Mesenchymal stem cell (in vitro differentiated cells and primary cell): ENCODE data around the gene PCDHA7.
"Not testable (repeated sequence)": the region's sequence is repeated elsewhere in the genome, so short reads cannot be mapped to it uniquely, and the experiment has no call there.

Experiments used
- DNase-seq: peaks from one replicate; pipeline ENCODE4 v3.0.0-alpha.2; 2013
- H2AFZ ChIP-seq: one replicate; pipeline ENCODE4 v1.6.1; 2013; ENCODE audit warnings: low read depth, mild to moderate bottlenecking, control low read depth, inconsistent platforms, low read length, moderate library complexity
- H2AK5ac ChIP-seq: 2 replicates; pipeline ENCODE4 v1.6.1; 2013; ENCODE audit warnings: low read length, moderate library complexity, mild to moderate bottlenecking, inconsistent platforms; ENCODE audit not compliant: severe bottlenecking
- H2BK120ac ChIP-seq: one replicate; pipeline ENCODE4 v1.6.1; 2013; ENCODE audit warnings: low read depth, mild to moderate bottlenecking, inconsistent platforms, low read length, moderate library complexity
- H2BK12ac ChIP-seq, 2 experiments: one replicate each; pipeline ENCODE4 v1.6.1; 2013; ENCODE audit warnings: inconsistent platforms in 2 of 2, low read length in 2 of 2, mild to moderate bottlenecking in 2 of 2, moderate library complexity in 2 of 2, control low read depth in 1 of 2
- H2BK15ac ChIP-seq: one replicate; pipeline ENCODE4 v1.6.1; 2013; ENCODE audit warnings: mild to moderate bottlenecking, low read depth, inconsistent platforms; ENCODE audit not compliant: poor library complexity, severe bottlenecking
- H2BK5ac ChIP-seq: 2 replicates; pipeline ENCODE4 v1.6.1; 2013; ENCODE audit warnings: low read depth, mild to moderate bottlenecking, low read length, control low read depth, inconsistent platforms; ENCODE audit not compliant: poor library complexity, severe bottlenecking
- H3K14ac ChIP-seq, 2 experiments: one replicate each; pipeline ENCODE4 v1.6.1; 2013; ENCODE audit warnings: inconsistent platforms in 2 of 2, low read length in 2 of 2, control low read depth in 1 of 2, mild to moderate bottlenecking in 1 of 2, moderate library complexity in 1 of 2
- H3K18ac ChIP-seq, 2 experiments: one replicate each; pipeline ENCODE4 v1.6.1; 2013; ENCODE audit warnings: inconsistent platforms in 2 of 2, low read length in 2 of 2, control low read depth in 1 of 2, low read depth in 1 of 2, mild to moderate bottlenecking in 1 of 2
- H3K23ac ChIP-seq, 2 experiments: one replicate each; pipeline ENCODE4 v1.6.1; 2013; ENCODE audit warnings: inconsistent platforms in 2 of 2, low read length in 2 of 2, mild to moderate bottlenecking in 2 of 2, moderate library complexity in 2 of 2, control low read depth in 1 of 2
- H3K27ac ChIP-seq: 2 replicates; pipeline ENCODE4 v1.5.1; 2013; ENCODE audit warnings: mild to moderate bottlenecking, moderate library complexity, low read length, control low read depth, inconsistent platforms; ENCODE audit not compliant: poor library complexity, severe bottlenecking
- H3K27me3 ChIP-seq, 2 experiments: 2 replicates each; pipeline versions ENCODE4 v1.6.1 to v1.7.0; 2013; ENCODE audit warnings: low read length in 2 of 2, mild to moderate bottlenecking in 2 of 2, moderate library complexity in 2 of 2, control low read depth in 1 of 2, inconsistent platforms in 1 of 2; ENCODE audit not compliant: control insufficient read depth in 1 of 2, insufficient read depth in 1 of 2
- H3K36me3 ChIP-seq, 2 experiments: 2 replicates each; pipeline versions ENCODE4 v1.6.1 to v1.7.0; 2013; ENCODE audit warnings: low read length in 2 of 2, control low read depth in 1 of 2, inconsistent platforms in 1 of 2, low read depth in 1 of 2, mild to moderate bottlenecking in 1 of 2; ENCODE audit not compliant: insufficient read depth in 2 of 2, control insufficient read depth in 1 of 2
- H3K4ac ChIP-seq, 2 experiments: one replicate each; pipeline ENCODE4 v1.6.1; 2013; ENCODE audit warnings: inconsistent platforms in 2 of 2, low read length in 2 of 2, mild to moderate bottlenecking in 2 of 2, moderate library complexity in 2 of 2, control low read depth in 1 of 2, low read depth in 1 of 2
- H3K4me1 ChIP-seq: 2 replicates; pipeline ENCODE4 v1.6.1; 2013; ENCODE audit warnings: low read depth, low read length, control low read depth; ENCODE audit not compliant: control insufficient read depth, insufficient read depth
- H3K4me2 ChIP-seq: 2 replicates; pipeline ENCODE4 v1.6.1; 2013; ENCODE audit warnings: low read length, mild to moderate bottlenecking, inconsistent platforms; ENCODE audit not compliant: poor library complexity, severe bottlenecking
- H3K4me3 ChIP-seq, 2 experiments: 2 replicates each; pipeline versions ENCODE4 v1.5.1 to v1.7.0; 2013; ENCODE audit warnings: low read length in 2 of 2, mild to moderate bottlenecking in 2 of 2, control low read depth in 1 of 2, low read depth in 1 of 2; ENCODE audit not compliant: insufficient read depth in 1 of 2
- H3K79me1 ChIP-seq: replicated peaks from 2 replicates; pipeline ENCODE4 v1.6.1; 2013; ENCODE audit warnings: mild to moderate bottlenecking, control low read depth, low read length, inconsistent platforms; ENCODE audit not compliant: poor library complexity, severe bottlenecking
- H3K9ac ChIP-seq: 2 replicates; pipeline ENCODE4 v1.7.0; 2013; ENCODE audit warnings: mild to moderate bottlenecking, low read length, moderate library complexity
- H3K9me3 ChIP-seq: 2 replicates; pipeline ENCODE4 v1.7.0; 2013; ENCODE audit warnings: mild to moderate bottlenecking, low read length; ENCODE audit not compliant: control insufficient read depth
- H4K8ac ChIP-seq: one replicate; pipeline ENCODE4 v1.6.1; 2013; ENCODE audit warnings: inconsistent platforms, mild to moderate bottlenecking, low read length, moderate library complexity
- H4K91ac ChIP-seq: one replicate; pipeline ENCODE4 v1.6.1; 2013; ENCODE audit warnings: mild to moderate bottlenecking, low read length, inconsistent platforms
- WGBS: methylation state at CpG from one replicate; pipeline ENCODE4 v1.1.7; 2013; ENCODE audit warnings: mixed read lengths; 5-methylcytosine and 5-hydroxymethylcytosine counted together

PCDHA7 gene

GRCh38 chr5:140823475-140823874, 10.6 kb upstream of the PCDHA7 start:
- H2BK5ac ChIP-seq = no peak overlapping the region
- WGBS = 98% methylated on average over 38 of the region's 38 CpGs

DNA sequence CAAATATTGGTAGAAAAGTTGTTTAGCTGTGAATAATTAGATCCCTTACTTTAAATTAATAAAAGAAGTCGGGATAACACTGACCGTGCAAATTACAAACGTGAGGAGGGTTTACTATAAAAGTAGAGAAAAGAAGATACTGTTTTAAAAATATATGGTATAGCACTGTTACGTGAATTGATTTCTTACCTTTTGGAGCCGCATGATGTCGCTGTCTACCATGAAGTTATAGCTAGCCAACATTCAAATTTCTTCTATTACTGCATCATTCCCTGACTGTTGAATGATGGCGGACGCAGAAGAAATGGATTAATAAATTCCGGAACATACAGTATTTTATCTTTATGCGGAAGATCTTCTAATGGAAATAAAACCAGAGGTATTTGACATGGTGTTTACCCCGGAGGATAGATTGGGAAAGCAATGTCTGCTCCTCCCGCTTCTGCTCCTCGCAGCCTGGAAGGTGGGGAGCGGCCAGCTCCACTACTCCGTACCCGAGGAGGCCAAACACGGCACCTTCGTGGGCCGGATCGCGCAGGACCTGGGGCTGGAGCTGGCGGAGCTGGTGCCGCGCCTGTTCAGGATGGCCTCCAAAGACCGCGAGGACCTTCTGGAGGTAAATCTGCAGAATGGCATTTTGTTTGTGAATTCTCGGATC, 6.2 kb upstream of the PCDHA7 start, which contains the start of gene PCDHA6:
Gene PCDHA6, plus strand, starts transcription at position 257 of the 658 bp plus-strand sequence. Its CDS starts 132 bp downstream, at position 389.
- Histone ChIP-seq H3K27ac (peak within 1 kb of the TSS; percentile 62), H3K9me3 (peaks cover 45% of the 10 kb centered on the region), H2BK15ac (peak within 1 kb of the TSS; percentile 28), H2AK5ac (no peak within 1 kb of the TSS), H3K4me3 (peak within 1 kb of the TSS; percentile 47 to 65), H2AFZ (peak within 1 kb of the TSS; percentile 88), H3K4me1 (peaks cover 2% of the 10 kb centered on the region), H2BK5ac (no peak within 1 kb of the TSS), H3K9ac (peak within 1 kb of the TSS; percentile 17), H3K14ac (peak within 1 kb of the TSS in 1 of 2 experiments; percentile 87), H3K79me1 (peaks cover 6% of the 10 kb centered on the region), H3K4me2 (peak within 1 kb of the TSS; percentile 53), H3K27me3 (no peaks in the 10 kb centered on the region), H4K91ac (peak within 1 kb of the TSS; percentile 39), H4K8ac (peak within 1 kb of the TSS; percentile 72), H3K4ac (peak within 1 kb of the TSS in 1 of 2 experiments; percentile 50), H3K36me3 (peaks cover 0 to 26% of the 10 kb centered on the region in 2 experiments), H2BK12ac (no peak within 1 kb of the TSS), H3K23ac (no peak within 1 kb of the TSS), H2BK120ac (no peak within 1 kb of the TSS), H3K18ac (peak within 1 kb of the TSS; percentile 62 to 78)
- peak; percentile 62 for DNase-seq
- 58% methylated on average over 26 of the region's 27 CpGs for WGBS

More at GRCh38 chr5:140823475-140823874, 10.6 kb upstream of the PCDHA7 start:
- Histone ChIP-seq H2BK12ac (no peak overlapping the region), H3K4ac (no peak overlapping the region), H3K4me3 (no peak overlapping the region), H3K4me2 (no peak overlapping the region), H2AK5ac (no peak overlapping the region), H2AFZ (no peak overlapping the region), H3K9ac (no peak overlapping the region), H4K8ac (no peak overlapping the region), H4K91ac (no peak overlapping the region), H3K79me1 (no peaks in the 10 kb centered on the region), H3K9me3 (peaks cover 46% of the 10 kb centered on the region), H3K27ac (no peak overlapping the region), H3K23ac (no peak overlapping the region), H2BK120ac (no peak overlapping the region), H3K27me3 (no peaks in the 10 kb centered on the region), H3K14ac (no peak overlapping the region), H2BK15ac (no peak overlapping the region), H3K36me3 (peaks cover 0 to 16% of the 10 kb centered on the region in 2 experiments), H3K18ac (no peak overlapping the region), H3K4me1 (no peaks in the 10 kb centered on the region)
- DNase-seq = no peak

DNA sequence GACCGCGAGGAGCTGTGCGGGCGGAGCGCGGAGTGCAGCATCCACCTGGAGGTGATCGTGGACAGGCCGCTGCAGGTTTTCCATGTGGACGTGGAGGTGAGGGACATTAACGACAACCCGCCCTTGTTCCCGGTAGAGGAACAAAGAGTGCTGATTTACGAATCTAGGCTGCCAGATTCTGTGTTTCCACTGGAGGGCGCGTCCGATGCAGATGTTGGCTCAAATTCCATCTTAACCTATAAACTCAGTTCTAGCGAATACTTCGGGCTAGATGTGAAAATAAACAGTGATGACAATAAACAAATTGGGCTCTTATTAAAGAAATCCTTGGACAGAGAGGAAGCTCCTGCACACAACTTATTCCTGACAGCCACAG, 5.7 kb upstream of the PCDHA7 start:
- H2AK5ac ChIP-seq = no peak overlapping the region
- DNase-seq = peak; percentile 40
- no peak overlapping the region for H2BK15ac ChIP-seq
- H3K4ac ChIP-seq = no peak overlapping the region
- H3K4me3 ChIP-seq = peak overlapping the region; percentile 47 to 65
- no peak overlapping the region for H3K4me2 ChIP-seq
- no peak overlapping the region for H3K23ac ChIP-seq
- H3K27ac ChIP-seq = peak overlapping the region; percentile 62
- H3K18ac ChIP-seq = peak overlapping the region in 1 of 2 experiments; percentile 78
- H4K91ac ChIP-seq = no peak overlapping the region
- H3K36me3 ChIP-seq = peaks cover 0 to 21% of the 10 kb centered on the region in 2 experiments
- H2BK12ac ChIP-seq = no peak overlapping the region
- peaks cover 2% of the 10 kb centered on the region for H3K4me1 ChIP-seq
- no peak overlapping the region for H2AFZ ChIP-seq
- no peak overlapping the region for H3K14ac ChIP-seq
- H3K9ac ChIP-seq = no peak overlapping the region
- H4K8ac ChIP-seq = no peak overlapping the region
- 52% methylated on average over 10 of the region's 18 CpGs for WGBS
- H3K9me3 ChIP-seq = peaks cover 49% of the 10 kb centered on the region
- H2BK5ac ChIP-seq = no peak overlapping the region
- H3K27me3 ChIP-seq = no peaks in the 10 kb centered on the region
- H3K79me1 ChIP-seq = peaks cover 6% of the 10 kb centered on the region
- no peak overlapping the region for H2BK120ac ChIP-seq

GRCh38 chr5:140829511-140830501, 4.3 kb upstream of the PCDHA7 start:
- H3K4me2 ChIP-seq, H3K23ac ChIP-seq, H2AK5ac ChIP-seq, H2BK15ac ChIP-seq, H3K18ac ChIP-seq, H3K14ac ChIP-seq, H2BK120ac ChIP-seq, DNase-seq, H2BK5ac ChIP-seq, H4K8ac ChIP-seq, H3K4me1 ChIP-seq, H2BK12ac ChIP-seq, H2AFZ ChIP-seq, H3K4ac ChIP-seq, H3K9ac ChIP-seq, H3K79me1 ChIP-seq, H3K27ac ChIP-seq, H3K27me3 ChIP-seq: not testable (repeated sequence)
- H4K91ac ChIP-seq = peak overlapping the region; percentile 15
- peaks cover 47% of the 10 kb centered on the region for H3K9me3 ChIP-seq
- peaks cover 0 to 16% of the 10 kb centered on the region in 2 experiments for H3K36me3 ChIP-seq
- 97% methylated on average over 85 of the region's 106 CpGs for WGBS
- H3K4me3 ChIP-seq = peak overlapping the region in 1 of 2 experiments; percentile 22
